ENCODE results near the gene UNC5C.
"Not testable (repeated sequence)": the region's sequence is repeated elsewhere in the genome, so short reads cannot be mapped to it uniquely, and the experiment has no call there.

UNC5C gene

DNA sequence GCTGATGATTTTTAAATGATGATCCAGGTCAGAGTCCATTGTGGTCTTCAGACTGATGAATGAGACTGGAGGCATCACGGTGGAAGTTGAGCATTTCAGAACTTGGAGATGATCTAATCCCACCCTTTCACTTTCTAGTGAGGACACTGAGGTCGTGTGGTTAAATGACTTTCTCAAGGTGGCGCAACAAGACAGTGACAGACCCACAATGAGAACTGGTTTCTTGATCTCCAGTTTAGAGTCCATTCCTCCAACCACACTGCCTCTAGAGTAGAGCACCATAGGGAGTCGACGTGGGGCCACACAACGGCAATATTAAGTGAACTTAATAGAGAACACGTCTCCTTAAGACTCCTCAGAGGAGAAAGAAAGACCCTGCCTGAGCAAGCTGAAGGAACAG, 381.0 kb downstream of the UNC5C start:
- DNase-seq: no peak

DNA sequence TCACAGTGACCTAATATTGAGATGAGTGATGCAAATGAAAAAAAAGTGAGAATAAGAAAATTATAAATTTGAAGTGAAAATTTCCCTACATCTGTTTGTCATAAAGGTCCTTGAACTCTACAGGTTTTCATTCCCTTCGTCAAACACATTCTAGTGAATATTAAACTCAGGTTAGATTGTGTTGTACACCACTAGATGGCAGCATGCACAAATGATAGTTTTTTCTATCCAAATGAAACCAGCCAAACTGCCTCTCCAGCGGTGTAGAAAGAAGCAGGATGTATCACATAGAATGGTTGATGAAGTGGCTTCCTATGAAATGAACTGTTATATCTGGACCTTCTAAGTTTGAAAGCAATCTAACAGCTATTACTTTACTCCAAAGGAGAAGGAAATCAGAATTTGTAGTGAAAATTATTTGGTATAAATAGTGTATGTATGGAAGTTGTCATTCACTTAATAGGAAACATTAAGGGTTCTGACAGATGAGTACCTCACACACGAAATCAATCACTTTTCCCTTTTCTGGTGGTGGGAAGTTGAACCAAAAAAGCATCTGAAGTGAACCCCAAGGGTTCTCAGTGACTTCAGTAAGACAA, 382.7 kb downstream of the UNC5C start:
- peak; percentile 69 for DNase-seq

DNA sequence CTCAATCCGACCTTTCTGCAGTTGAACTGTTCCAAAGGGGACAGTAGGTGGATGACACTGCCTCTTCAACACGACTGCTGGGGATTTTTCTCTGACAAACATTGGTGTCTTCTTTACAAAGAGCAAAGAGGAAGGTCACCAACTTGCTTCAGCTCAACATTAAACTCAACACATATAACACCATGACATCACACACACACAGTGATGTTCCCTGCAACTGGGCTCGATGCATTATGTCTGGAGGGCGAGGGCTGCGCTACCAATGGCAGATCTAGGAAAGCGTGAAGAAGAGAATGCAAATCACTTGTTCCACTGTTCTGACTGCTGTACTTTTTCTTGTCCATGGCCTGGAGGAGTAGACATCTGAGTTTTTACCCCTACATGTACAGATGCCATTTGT, 385.9 kb downstream of the UNC5C start:
- DNase-seq: no peak

DNA sequence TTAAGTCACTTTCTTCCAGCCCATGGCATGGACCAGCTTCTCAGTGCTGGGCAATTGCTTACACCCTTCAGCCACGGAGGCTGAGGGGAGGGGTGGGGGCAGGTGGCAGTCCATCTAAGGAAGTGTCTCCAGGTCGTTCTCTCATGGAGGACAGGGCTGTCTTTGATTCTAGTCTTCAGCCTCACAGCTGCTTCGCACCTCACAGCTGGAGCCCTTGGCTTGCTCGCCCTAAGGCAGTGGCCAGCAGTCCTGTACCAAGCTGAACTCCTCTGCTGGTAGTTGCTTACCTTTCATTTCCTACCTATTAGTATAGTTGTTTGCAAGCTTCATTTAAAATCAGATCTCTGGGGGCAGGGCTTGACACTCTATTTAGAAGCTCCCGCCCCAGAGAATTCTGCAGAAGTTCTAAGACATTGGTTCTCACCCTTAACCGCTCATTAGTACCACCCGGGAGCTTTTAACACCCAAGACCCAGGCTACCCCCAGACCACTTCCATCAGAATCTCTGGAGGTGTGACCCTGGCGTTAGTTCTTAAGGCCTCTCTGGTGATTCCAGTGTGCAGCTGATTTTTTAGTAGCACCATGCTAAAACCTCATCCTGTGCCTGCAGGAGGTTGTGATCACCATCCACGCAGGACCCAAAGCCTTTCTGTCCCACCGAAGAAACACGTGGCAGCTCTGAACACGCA, 386.8 kb downstream of the UNC5C start:
- no peak for DNase-seq

DNA sequence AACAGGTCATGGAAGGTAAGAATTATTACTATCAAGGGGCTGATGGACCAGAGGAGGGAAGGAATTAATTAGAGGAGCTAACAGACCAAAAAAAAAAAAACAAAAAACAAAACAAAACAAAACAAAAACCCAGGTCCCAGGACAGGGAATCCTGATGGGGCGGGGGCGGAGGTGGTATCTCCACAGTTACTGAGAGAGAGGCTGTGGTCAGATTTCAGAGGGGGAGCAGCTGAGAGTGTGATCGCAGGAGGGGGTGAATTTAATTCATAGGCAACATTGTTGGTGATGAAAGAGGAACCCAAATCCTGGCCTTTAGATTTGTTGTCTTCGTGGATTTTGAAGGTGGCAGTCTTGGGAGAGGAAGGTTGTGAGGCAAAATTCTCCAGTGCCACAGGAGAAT, 389.4 kb downstream of the UNC5C start:
- no peak for DNase-seq

DNA sequence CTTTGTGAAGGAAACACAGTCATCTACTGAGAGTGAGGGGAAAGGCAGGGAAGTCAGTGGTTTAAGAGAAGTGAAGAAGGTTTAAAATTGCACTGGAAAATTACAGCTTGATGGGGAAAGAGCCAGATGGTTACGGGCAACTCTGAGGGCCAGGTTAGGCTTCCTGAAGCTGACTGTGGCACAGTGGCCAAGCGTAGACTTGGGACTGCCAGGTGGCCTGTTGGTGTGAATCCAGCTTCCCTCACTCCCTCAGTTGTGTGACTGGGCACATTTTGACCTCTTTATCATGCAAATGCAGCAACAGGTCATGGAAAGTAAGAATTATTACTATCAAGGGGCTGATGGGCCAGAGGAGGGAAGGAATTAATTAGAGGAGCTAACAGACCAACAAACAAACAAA, 390.1 kb downstream of the UNC5C start:
- no peak for DNase-seq

DNA sequence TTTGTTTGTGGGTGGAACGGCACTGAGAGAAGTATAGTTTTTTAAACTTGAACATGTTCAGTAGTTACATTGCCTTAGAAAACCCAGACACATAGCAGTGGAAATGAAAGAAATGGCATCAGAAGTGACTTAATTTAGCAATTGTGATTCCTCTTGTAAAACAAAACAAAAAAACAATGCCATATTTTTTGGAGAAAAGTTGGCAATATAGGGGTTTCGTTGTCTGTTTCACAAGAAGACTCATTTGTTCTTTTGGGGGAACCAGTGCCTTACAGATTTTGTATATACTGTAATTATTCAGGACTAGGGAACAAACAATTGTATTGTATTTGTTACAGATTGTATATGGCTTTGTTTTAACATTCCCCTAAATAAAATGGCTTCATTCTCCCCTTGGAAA, 390.7 kb downstream of the UNC5C start:
- DNase-seq: no peak

DNA sequence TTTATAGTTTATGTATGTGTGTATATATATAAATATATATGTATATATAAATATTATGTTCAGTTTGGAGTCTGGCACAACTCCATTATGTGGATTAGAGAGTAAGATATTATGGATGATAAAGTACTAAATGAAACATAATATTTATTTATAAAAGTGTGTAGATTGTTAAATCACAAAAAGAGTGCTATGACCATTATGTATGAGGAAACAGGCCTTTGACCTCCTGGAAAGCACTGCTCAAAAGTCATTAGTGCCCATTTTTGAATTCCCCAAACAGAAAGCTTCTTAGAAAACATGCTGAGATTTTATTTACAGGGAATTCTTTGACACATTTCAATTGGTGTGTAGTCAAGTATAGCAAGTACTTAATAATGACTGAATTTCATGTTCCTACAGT, 391.2 kb downstream of the UNC5C start:
- DNase-seq: no peak

DNA sequence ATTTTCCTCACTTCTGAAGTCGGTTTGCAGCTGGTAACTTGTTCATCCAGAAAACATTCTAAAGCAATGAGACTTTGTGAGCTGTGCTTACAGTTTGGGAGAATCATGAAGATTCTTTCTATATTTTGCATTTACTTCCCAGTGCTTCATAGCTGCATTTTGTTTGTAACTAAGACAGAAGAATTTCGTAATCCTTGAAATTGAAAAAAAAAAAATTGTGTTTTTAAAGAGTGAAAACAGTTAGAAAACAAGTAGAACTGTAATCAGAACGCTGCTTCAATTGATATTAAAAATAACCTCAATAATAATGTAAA, 392.4 kb downstream of the UNC5C start:
- no peak for DNase-seq

DNA sequence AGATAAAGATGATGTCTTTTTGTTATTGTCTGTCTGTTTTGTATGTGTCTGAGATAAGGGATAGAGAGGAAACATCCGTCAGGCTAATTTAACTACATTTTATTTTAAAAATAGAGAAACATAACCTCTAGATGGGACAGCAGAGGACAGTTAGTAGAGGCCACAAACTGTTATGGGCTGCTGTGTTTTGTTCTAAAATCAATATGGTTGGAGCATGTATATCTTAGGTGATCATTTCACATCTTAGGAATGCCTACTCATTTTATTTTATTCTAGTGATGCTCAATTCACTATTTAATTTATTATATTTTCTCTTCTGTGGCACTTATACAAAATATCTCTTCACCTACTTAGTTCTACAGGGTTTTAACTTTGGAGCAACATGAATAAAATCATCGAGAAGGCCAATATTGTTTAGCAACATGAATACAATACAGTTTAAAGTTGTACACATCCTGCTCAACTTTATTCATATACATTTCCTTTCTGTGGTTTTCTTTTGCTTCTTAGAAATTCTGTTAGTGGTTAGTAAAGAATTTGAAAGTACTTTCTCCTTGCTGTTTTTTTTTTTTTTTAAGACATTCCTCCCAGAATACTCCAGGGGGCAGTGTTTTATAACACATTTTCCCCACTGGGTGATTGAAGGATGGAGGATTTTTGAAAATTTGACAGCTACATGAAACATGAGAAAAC, 392.9 kb downstream of the UNC5C start:
- DNase-seq: peak; percentile 80

DNA sequence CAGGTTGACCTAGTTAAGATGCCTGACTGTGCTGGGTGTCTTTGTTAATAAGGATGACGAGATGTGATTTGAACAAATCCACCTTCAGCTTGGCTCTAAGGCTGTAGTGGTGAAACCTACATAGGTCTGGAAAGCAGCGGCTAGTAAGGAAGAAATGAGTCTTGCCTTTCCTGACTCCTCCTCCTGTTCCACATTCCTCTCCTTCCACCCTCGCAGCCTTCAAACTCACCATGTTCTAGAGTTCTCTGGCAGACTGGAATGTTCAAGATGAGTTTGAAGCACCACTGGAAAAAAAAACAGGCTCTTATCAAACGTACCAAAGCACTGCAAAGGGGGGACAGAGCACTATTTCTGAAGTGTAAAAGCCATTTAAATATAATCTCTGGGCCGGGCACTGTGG, 395.6 kb downstream of the UNC5C start:
- peak; percentile 18 for DNase-seq

DNA sequence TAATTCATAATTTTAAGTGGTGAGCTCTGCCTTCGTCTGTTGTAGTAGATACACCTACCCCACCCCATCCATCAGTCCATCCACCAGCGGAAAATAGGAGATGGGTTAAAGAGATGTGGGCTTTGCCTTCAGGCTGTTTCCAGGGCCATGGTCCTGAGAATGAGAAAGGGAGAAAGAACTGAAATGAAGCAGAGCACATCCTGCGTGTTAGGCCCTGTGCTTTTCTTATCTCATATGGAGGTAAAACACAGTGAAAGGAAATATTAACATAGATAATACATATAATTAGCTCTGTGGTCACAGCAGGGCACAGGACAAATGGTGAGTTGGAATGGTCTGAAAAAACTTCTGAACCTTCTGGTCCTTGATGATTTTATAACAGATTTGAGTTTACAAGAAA, 397.5 kb downstream of the UNC5C start:
- no peak for DNase-seq

DNA sequence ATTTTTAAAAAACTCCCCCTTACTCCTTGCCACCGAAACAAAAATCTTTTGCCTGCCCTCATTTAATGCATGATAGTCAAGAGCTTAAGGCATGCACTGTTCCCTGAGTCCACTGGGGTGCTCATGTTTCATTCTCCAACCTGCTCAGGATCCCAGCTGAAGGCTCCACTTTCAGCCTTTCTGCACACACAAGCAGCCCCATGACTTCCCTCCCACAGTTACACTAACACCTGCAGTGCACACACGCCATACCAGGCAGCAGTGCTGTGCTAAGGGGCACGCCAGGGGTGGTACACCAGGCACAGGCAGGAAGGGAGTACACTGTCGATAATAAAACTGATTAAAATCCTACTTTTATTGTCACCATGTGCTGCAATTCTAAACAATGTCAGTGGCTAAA, 405.8 kb downstream of the UNC5C start:
- DNase-seq: no peak

DNA sequence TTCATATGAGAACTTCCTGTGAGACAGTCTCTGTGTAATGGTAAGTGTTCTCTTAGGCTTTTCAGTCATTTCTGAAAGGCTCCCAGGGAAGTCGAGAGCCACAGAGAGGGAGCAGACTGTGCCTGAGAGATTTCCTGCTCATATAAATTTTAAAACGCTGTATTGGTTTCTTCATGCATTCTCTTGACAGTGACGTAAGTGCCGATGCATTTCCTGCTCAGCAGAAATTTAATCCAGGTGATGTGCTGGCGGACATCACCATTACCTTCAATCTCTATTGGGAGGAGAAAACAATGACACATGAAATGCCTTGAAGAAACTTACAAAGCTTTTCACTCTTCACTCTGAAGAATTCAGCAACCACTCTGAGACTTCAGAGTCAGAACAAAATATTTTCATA, 407.4 kb downstream of the UNC5C start:
- peak; percentile 73 for DNase-seq

DNA sequence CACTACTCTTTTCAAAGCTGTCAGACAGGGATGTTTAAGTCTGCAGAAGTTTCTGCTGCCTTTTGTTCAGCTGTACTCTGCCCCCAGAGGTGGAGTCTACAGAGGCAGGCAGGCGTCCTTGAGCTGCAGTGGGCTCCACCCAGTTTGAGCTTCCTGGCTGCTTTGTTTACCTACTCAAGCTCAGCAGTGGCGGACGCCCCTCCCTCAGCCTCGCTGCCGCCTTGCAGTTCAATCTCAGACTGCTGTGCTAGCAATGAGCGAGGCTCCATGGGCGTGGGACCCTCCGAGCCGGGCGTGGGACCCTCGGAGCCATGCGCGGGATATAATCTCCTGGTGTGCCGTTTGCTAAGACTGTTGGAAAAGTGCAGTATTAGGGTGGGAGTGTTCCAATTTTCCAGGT, 409.3 kb downstream of the UNC5C start:
- DNase-seq: not testable (repeated sequence)

DNA sequence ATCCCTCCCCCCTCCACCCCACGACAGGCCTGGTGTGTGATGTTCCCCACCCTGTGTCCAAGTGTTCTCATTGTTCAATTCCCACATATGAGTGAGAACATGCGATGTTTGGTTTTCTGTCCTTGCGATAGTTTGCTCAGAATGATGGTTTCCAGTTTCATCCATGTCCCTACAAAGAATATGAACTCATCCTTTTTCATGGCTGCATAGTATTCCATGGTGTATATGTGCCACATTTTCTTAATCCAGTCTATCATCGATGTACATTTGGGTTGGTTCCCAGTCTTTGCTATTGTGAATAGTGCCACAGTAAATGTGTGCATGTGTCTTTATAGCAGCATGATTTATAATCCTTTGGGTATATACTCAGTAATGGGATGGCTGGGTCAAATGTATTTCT, 414.8 kb downstream of the UNC5C start:
- DNase-seq: not testable (repeated sequence)

DNA sequence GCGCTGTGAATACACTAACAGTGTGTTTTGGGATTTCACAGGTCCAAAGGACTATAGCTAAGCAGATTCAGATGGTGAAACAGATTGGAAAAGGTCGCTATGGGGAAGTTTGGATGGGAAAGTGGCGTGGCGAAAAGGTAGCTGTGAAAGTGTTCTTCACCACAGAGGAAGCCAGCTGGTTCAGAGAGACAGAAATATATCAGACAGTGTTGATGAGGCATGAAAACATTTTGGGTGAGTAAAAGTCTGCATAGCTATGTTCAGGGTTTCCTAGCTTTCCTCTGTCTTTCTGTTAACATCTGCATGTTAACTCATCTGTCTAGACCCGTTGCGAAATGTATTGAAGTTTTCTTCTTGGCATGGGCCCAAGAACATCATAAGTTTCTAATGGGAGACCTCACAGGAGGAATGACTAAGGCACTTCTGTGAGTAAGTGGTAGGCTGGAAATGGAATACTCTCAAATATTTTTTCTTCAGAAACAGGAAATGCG, 418.9 kb downstream of the UNC5C start:
- peak; percentile 100 for DNase-seq

DNA sequence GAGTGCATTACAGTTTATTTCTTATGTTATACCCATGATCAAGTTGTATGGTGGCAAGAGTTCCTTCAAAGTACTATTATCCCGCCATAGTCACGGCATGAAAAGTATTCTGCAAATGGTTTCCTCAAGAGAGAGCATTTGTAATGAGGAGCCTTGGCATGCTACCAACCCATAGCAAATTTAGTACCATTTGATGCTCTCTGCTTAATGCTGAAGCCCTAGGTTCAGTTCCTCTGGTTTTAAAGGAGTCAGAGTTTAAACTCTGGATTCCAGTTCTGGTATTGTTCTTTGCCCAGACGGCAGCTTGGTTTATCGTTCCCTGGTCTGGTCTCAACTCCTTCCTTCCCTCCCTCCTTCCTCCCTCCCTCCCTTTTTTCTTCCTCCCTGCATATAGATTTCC, 419.7 kb downstream of the UNC5C start:
- DNase-seq: peak; percentile 47

DNA sequence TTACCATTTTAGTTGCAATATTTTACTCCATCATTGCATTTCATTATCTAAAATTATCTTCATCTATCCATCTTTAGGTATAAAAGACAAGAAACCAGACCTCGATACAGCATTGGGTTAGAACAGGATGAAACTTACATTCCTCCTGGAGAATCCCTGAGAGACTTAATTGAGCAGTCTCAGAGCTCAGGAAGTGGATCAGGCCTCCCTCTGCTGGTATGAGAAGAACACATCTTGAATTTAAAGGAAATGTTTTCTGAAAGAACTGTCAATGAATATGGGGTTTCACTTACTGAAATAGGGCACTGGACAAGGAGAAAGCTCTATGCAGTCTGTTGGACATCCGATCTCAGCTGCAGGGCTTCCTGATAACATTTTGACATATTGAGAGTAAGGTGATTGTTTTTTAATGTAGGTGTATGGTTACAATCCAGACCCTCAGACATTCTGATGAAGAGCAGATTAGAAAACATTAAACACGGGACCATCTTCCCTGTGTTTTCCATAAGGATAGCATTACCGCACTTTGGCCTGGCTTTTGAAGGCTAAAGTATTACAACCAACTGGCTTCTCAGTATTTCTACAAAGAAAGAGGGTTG, 423.8 kb downstream of the UNC5C start:
- peak; percentile 74 for DNase-seq

DNA sequence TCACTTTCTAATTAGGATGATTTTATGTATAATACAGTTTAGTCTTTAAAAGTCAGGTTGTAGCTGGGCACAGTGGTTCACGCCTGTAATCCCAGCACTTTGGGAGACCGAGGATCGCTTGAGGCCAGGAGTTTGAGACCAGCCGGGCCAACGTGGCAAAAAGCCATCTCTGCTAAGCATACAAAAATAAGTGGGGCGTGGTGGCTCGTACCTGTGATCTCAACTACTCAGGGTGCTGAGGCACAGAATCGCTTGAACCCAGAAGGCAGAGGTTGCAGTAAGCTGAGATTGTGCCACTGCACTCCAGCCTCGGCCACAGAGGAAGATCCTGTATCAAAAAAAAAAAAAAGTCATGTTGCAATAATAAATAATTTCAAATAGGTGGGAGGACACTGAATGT, 426.8 kb downstream of the UNC5C start:
- no peak for DNase-seq

DNA sequence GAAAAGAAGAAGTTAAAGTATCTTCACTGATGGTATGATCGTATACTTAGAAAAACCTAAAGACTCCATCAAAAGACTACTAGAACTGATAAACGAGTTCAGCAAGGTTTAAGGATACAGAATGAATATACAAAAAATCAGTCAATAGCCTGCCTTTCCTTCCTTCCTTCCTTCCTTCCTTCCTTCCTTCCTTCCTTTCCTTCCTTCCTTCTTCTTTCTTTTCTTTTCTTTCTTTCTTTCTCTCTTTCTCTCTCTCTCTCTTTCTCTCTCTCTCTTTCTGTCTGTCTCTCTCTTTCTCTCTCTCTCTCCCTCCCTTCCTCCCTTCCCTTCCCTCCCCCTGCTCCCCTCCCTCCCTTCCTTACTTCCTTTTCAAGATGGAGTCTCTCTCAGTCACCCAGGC, 428.3 kb downstream of the UNC5C start:
- DNase-seq: no peak

DNA sequence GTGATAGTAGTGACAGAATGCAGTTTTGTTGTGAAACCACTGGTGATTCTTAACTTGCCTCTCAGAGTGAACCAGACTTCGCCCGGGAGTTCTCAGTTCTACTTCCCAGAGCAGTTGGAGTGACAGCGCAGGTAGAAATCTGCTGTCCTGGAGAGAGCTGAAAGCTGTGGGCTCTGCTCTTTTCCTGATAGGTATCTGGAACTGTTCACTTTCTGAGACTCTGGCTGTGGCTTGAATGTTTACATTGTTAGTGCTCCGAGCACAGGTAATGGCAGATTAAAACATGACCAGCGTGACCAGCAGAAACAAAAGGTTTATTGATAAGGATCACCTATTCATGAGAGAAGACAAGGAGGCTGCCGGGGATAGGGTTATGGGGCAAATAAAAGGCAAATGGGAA, 430.3 kb downstream of the UNC5C start:
- no peak for DNase-seq

DNA sequence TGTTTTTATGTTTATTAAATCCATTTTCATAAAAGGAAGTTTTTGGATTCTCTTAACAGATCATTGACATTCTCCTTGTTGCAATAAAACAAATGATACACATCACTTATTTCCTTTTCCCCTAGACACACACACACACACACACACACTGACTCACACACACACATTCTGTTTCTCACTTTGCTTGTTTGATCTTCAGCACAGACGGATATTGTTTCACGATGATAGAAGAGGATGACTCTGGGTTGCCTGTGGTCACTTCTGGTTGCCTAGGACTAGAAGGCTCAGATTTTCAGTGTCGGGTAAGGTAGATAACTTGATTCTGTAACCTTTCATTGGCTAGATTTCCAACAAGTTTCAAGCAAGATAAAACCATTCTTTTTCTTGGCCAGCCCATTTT, 434.3 kb downstream of the UNC5C start:
- peak; percentile 20 for DNase-seq
